T follicular helper cell (primary cell): ENCODE measurements around the gene SLC8A2.
A peak's percentile ranks its signal among the peaks of the same experiment; 100 is the strongest.
"Not testable (repeated sequence)": the region's sequence is repeated elsewhere in the genome, so short reads cannot be mapped to it uniquely, and the experiment has no call there.

Source experiments
- DNase-seq: peaks from one replicate; pipeline ENCODE4 v3.0.0-alpha.2; 2020; ENCODE audit warnings: low read depth

Gene SLC8A2

GRCh38 chr19:47411696-47412095, 60.0 kb downstream of the SLC8A2 start:
- not testable (repeated sequence) for DNase-seq

- no peak for DNase-seq
Observed at GRCh38 chr19:47411101-47411500, 60.6 kb downstream of the SLC8A2 start.

GRCh38 chr19:47408156-47408938, 63.3 kb downstream of the SLC8A2 start:
- DNase-seq = no peak

GRCh38 chr19:47407417-47407774, 64.3 kb downstream of the SLC8A2 start:
- DNase-seq = no peak

GRCh38 chr19:47406711-47407416, 64.8 kb downstream of the SLC8A2 start:
- no peak for DNase-seq

GRCh38 chr19:47405854-47406417, 65.8 kb downstream of the SLC8A2 start:
- DNase-seq = no peak

GRCh38 chr19:47405197-47405550, 66.5 kb downstream of the SLC8A2 start:
- DNase-seq = no peak

- no peak for DNase-seq
Observed at GRCh38 chr19:47404334-47405196, 67.1 kb downstream of the SLC8A2 start.

GRCh38 chr19:47402504-47402903, 69.2 kb downstream of the SLC8A2 start:
- DNase-seq = no peak

- no peak for DNase-seq
Observed at GRCh38 chr19:47398707-47399597, 72.7 kb downstream of the SLC8A2 start.

GRCh38 chr19:47391510-47392223, 80.0 kb downstream of the SLC8A2 start:
- DNase-seq = peak; percentile 73

GRCh38 chr19:47390533-47391488, 80.9 kb downstream of the SLC8A2 start:
- DNase-seq = no peak

GRCh38 chr19:47389150-47389556, 82.5 kb downstream of the SLC8A2 start:
- DNase-seq = no peak

- DNase-seq = not testable (repeated sequence)
Observed at GRCh38 chr19:47388721-47389120, 83.0 kb downstream of the SLC8A2 start.

GRCh38 chr19:47387623-47388022, 84.1 kb downstream of the SLC8A2 start:
- not testable (repeated sequence) for DNase-seq

GRCh38 chr19:47386582-47386981, 85.1 kb downstream of the SLC8A2 start:
- DNase-seq = not testable (repeated sequence)

- DNase-seq = not testable (repeated sequence)
Observed at GRCh38 chr19:47384533-47384932, 87.2 kb downstream of the SLC8A2 start.

- DNase-seq = not testable (repeated sequence)
Observed at GRCh38 chr19:47383890-47384289, 87.8 kb downstream of the SLC8A2 start.

GRCh38 chr19:47381653-47382279, 89.9 kb downstream of the SLC8A2 start:
- DNase-seq = no peak
